GM18499 (cell line): ENCODE measurements around the gene LSS.
"Not testable (repeated sequence)": the region's sequence is repeated elsewhere in the genome, so short reads cannot be mapped to it uniquely, and the experiment has no call there.

ENCODE experiments used
- ATAC-seq: cut with Tn5 transposase; IDR thresholded peaks from one replicate; pipeline ENCODE4 v1.9.1; 2021; ENCODE audit warnings: moderate number of reproducible peaks; ENCODE audit not compliant: insufficient read depth, unreplicated experiment

Gene LSS

DNA sequence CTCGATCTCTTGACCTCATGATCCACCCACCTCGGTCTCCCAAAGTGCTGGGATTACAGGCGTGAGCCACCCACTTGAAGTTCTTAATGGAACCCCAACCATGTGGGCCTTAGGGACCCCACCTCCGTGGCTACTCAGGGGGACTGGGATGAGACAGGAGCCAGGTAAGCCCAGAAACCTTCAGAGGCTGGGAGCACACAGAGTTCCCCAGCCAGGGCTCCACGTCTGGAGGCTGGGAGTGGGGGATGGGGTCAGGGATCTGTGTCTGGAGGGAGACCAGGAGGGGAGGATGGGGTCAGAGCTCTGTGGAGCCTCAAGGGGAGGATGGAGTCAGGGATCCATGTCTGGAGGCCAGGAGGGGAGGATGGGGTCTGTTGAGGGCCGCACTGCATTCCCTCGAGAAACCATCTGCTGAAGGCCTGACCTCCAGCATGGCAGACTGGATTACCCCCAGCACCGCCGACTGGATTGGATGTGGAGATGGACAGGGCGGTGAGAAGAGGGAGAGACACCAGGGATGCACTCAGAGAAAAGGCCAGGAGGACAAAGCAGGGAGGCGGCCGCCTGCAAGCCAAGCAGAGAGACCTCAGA, 71.1 kb downstream of the LSS start:
- no peak for ATAC-seq

GRCh38 chr21:46156678-46157077, 71.9 kb downstream of the LSS start:
- no peak for ATAC-seq

DNA sequence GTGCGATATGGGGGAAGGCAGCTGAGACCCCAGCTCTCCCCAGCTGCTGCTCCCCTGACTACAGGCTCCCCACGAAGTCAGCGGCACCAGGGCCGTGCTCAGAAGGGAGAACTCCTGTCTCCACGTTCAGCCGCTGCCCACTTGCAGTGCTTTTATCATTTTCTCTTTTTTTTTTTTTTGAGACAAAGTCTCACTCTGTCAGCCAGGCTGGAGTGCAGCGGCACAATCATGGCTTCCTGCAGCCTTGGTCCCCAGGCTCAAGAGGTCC, 72.3 kb downstream of the LSS start:
- ATAC-seq, result no peak

DNA sequence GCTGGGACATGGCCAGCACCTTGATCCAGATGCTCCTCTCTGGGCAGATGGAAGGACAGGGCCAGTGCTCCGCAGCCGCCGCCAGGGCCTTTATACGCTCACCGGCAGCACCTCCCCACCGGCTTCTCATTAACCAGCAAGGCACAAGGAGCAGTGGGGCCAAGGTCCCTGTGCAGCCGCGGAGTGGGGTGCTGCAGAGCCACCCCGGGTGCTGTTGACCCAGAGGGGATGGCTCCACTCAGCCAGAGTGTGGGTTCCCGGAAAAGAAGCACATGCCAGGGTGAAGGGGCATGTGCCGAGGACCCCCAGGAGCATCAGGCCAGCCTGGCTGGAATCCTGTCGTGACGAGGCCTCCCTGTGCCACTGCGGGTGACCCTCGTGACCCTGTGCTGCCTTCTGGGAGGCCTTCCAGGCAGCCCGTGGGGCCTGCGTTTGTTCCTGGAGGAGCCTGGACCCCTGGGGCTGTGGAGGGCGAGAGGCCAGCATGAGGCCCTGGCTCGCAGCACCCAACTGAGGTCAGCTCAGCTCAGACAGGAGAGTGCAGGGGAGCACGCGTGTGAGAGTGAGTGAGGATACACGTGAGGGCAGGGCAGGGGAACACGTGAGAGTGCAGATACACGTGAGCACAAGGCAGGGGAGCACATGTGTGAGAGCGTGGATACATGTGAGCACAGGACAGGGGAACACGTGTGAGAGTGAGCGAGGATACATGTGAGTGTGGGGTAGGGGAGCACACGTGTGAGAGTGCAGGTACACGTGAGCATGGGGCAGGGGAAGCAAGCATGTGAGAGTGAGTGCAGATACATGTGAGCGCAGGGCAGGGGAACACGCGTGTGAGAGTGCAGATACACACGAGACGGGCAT, 72.8 kb downstream of the LSS start, which contains the start of gene FTCD:
Gene FTCD (minus strand): TSS at position 66 of the 864 bp plus-strand sequence. CDS start 56 bp downstream, at position 10.
- ATAC-seq, result no peak

GRCh38 chr21:46154955-46155513, 73.5 kb downstream of the LSS start:
- no peak for ATAC-seq

- no peak for ATAC-seq
Observed at GRCh38 chr21:46154155-46154954, 74.2 kb downstream of the LSS start.

- ATAC-seq, result no peak
Observed at GRCh38 chr21:46153247-46154154, 75.1 kb downstream of the LSS start.

DNA sequence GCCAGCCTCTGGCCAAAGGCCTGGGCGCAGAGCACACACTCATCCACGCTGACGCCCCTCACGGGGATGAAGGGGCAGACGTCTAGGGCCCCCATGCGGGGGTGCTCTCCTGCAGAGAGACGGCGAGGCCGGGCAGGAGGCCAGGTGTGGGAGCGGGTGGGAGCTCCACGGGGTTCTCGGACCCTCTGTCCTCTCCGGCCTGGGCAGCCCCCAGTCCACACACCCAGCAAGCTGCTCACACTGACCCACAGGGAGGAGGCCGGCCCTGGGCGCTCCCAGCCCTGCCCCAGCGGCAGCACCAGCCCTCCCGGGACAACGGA, 75.7 kb downstream of the LSS start:
- ATAC-seq, result no peak

- no peak for ATAC-seq
Observed at GRCh38 chr21:46151989-46152926, 76.3 kb downstream of the LSS start.

GRCh38 chr21:46151261-46151988, 77.1 kb downstream of the LSS start:
- ATAC-seq, result no peak

GRCh38 chr21:46150491-46151121, 78.0 kb downstream of the LSS start:
- ATAC-seq, result no peak

- no peak for ATAC-seq
Observed at GRCh38 chr21:46150073-46150472, 78.5 kb downstream of the LSS start.

GRCh38 chr21:46149205-46149901, 79.2 kb downstream of the LSS start:
- ATAC-seq, result no peak

GRCh38 chr21:46148106-46148505, 80.5 kb downstream of the LSS start:
- ATAC-seq, result no peak

GRCh38 chr21:46147429-46147828, 81.1 kb downstream of the LSS start:
- not testable (repeated sequence) for ATAC-seq

- no peak for ATAC-seq
Observed at GRCh38 chr21:46146856-46147255, 81.7 kb downstream of the LSS start.
